ENCODE results near the gene REG3A. TPM values are rescaled to one million over a fixed set of nuclear protein-coding genes. Genes with fewer than 3 reads are reported as not detected.

Gene REG3A
- total RNA-seq (2013), result not detected
- not detected for polyA plus RNA-seq
- not detected in 2 replicates for polyA minus RNA-seq
- 0 to 0.35 (median 0) reads per million in 11 experiments for total RNA-seq

- intact Hi-C loops (cut with micrococcal nuclease), result no loop called here
- H3K79me2 ChIP-seq (ENCODE audit: insufficient read depth, low read length), result no peaks in the 10 kb centered on the region
- H3K9ac ChIP-seq (ENCODE audit: insufficient read depth, low read length, poor library complexity, severe bottlenecking), result no peak within 1 kb of the TSS
- no peaks in the 10 kb centered on the region for H3K4me1 ChIP-seq (ENCODE audit: control insufficient read depth in 1 of 2, insufficient read depth in 2 of 2, low read length in 2 of 2)
- H3K27ac ChIP-seq (ENCODE audit: low read depth in 1 of 2, low read length in 2 of 2), result no peak within 1 kb of the TSS
- no peaks in the 10 kb centered on the region for H3K36me3 ChIP-seq (replicated peaks in 1 of 2; ENCODE audit: control insufficient read depth in 1 of 2, insufficient read depth in 2 of 2, low read length in 2 of 2)
- Mint-ChIP-seq H3K9me3 (peaks cover 6 to 18% (median 9%) of the 10 kb centered on the region in 7 donors), H3K4me3 (no peak within 1 kb of the TSS), H3K4me1 (no peaks in the 10 kb centered on the region), H3K36me3 (no peaks in the 10 kb centered on the region), H3K27me3 (ENCODE audit: low read depth in 3 of 3) (no peaks in the 10 kb centered on the region), H3K27ac (no peak within 1 kb of the TSS)
- H3K9me3 ChIP-seq (replicated peaks in 1 of 2; ENCODE audit: control insufficient read depth in 1 of 2, insufficient read depth in 1 of 2, low read length in 2 of 2), result peaks cover 5 to 17% of the 10 kb centered on the region in 2 donors
- no peak for DNase-seq
- H3K27me3 ChIP-seq (ENCODE audit: control insufficient read depth in 2 of 2, insufficient read depth in 2 of 2, low read length in 2 of 2), result no peaks in the 10 kb centered on the region
- no peak within 1 kb of the TSS for H3K4me2 ChIP-seq (replicated peaks; ENCODE audit: extremely low read depth, low read length, poor library complexity, severe bottlenecking)
- H2AFZ ChIP-seq (ENCODE audit: insufficient read depth, low read depth, low read length, poor library complexity, severe bottlenecking), result no peak within 1 kb of the TSS
- TF ChIP-seq CTCF (IDR thresholded peaks at IDR 0.05), result no peak
- no peaks in the 10 kb centered on the region for H4K20me1 ChIP-seq (ENCODE audit: insufficient read depth, low read length)
- H3K4me3 ChIP-seq (replicated peaks in 1 of 3; ENCODE audit: low read depth in 2 of 3, low read length in 3 of 3), result no peak within 1 kb of the TSS
These were observed at the start of gene REG3A for GRCh38 chr2:79159653-79160052. Gene REG3A, minus strand, starts transcription at chr2:79159753. Its CDS starts 348 bp downstream, at chr2:79159405.

GRCh38 chr2:79200762-79201161 lies 41.2 kb upstream of the REG3A start:
- no CpG with 5 or more reads among the region's 1 CpG for WGBS (ENCODE audit: insufficient coverage)
- Mint-ChIP-seq H3K27ac (no peak overlapping the region), H3K36me3 (no peaks in the 10 kb centered on the region), H3K27me3 (ENCODE audit: low read depth in 3 of 3) (peaks cover 1 to 5% (median 2%) of the 10 kb centered on the region in 3 donors), H3K4me3 (no peak overlapping the region), H3K9me3 (peaks cover 0 to 3% (median 0%) of the 10 kb centered on the region in 7 donors), H3K4me1 (no peaks in the 10 kb centered on the region)
- intact Hi-C loops (cut with micrococcal nuclease), result no loop called here
- H3K4me3 ChIP-seq (replicated peaks in 1 of 3; ENCODE audit: low read depth in 2 of 3, low read length in 3 of 3), result no peak overlapping the region
- no peak overlapping the region for H3K27ac ChIP-seq (ENCODE audit: low read depth in 1 of 2, low read length in 2 of 2)
- H2AFZ ChIP-seq (ENCODE audit: insufficient read depth, low read depth, low read length, poor library complexity, severe bottlenecking), result no peak overlapping the region
- TF ChIP-seq CTCF (IDR thresholded peaks at IDR 0.05), result no peak
- no peak for DNase-seq
- H4K20me1 ChIP-seq (ENCODE audit: insufficient read depth, low read length), result no peaks in the 10 kb centered on the region
- no peaks in the 10 kb centered on the region for H3K36me3 ChIP-seq (replicated peaks in 1 of 2; ENCODE audit: control insufficient read depth in 1 of 2, insufficient read depth in 2 of 2, low read length in 2 of 2)
- H3K9ac ChIP-seq (ENCODE audit: insufficient read depth, low read length, poor library complexity, severe bottlenecking), result no peak overlapping the region
- H3K79me2 ChIP-seq (ENCODE audit: insufficient read depth, low read length), result no peaks in the 10 kb centered on the region
- H3K4me1 ChIP-seq (ENCODE audit: control insufficient read depth in 1 of 2, insufficient read depth in 2 of 2, low read length in 2 of 2), result no peaks in the 10 kb centered on the region
- H3K9me3 ChIP-seq (replicated peaks in 1 of 2; ENCODE audit: control insufficient read depth in 1 of 2, insufficient read depth in 1 of 2, low read length in 2 of 2), result no peaks in the 10 kb centered on the region
- H3K4me2 ChIP-seq (replicated peaks; ENCODE audit: extremely low read depth, low read length, poor library complexity, severe bottlenecking), result no peak overlapping the region
- no peaks in the 10 kb centered on the region for H3K27me3 ChIP-seq (ENCODE audit: control insufficient read depth in 2 of 2, insufficient read depth in 2 of 2, low read length in 2 of 2)

All from CD14-positive monocyte (primary cell).